Activated CD8-positive, alpha-beta memory T cell treated with anti-CD3 and anti-CD28 coated beads, Interleukin-2, amount 50 U/mL, for 48 hours (primary cell): ENCODE measurements around the gene AKAP10.
"Not testable (repeated sequence)": the region's sequence is repeated elsewhere in the genome, so short reads cannot be mapped to it uniquely, and the experiment has no call there.

Experiments
- DNase-seq: peaks from one replicate; pipeline ENCODE4 v3.0.0-alpha.2; 2020

The AKAP10 gene

GRCh38 chr17:19867329-19868078, 110.1 kb downstream of the AKAP10 start, which contains the start of gene ULK2:
Gene ULK2, minus strand, starts transcription at chr17:19867936. Its CDS starts 519 bp downstream, at chr17:19867417.
- peak; percentile 75 for DNase-seq

GRCh38 chr17:19867079-19867328, 110.6 kb downstream of the AKAP10 start:
- DNase-seq: no peak

GRCh38 chr17:19865021-19865420, 112.6 kb downstream of the AKAP10 start:
- DNase-seq: no peak

- DNase-seq: not testable (repeated sequence)
These were observed 116.9 kb downstream of the AKAP10 start for GRCh38 chr17:19860647-19861177.

- DNase-seq: no peak
These were observed 120.0 kb downstream of the AKAP10 start for GRCh38 chr17:19857640-19858039.
